Fibroblast of gingiva (primary cell): ENCODE results near the gene GPA33.

Experiments used
- DNase-seq: peaks from one replicate; pipeline ENCODE4 v3.0.0-alpha.2; 2011; ENCODE audit warnings: low read depth

The GPA33 gene

GRCh38 chr1:167090314-167090942 is at the start of gene GPA33:
Gene GPA33 (minus strand): TSS chr1:167090377. CDS start chr1:167090287, 90 bp downstream.
- no peak for DNase-seq

GRCh38 chr1:167138703-167139102 is 48.5 kb upstream of the GPA33 start:
- no peak for DNase-seq

GRCh38 chr1:167137793-167138510 is 47.8 kb upstream of the GPA33 start:
- no peak for DNase-seq

GRCh38 chr1:167137332-167137781 is 47.2 kb upstream of the GPA33 start:
- no peak for DNase-seq

- no peak for DNase-seq
These were observed 46.6 kb upstream of the GPA33 start for GRCh38 chr1:167136806-167137205.

- peak; percentile 86 for DNase-seq
These were observed 46.0 kb upstream of the GPA33 start for GRCh38 chr1:167136191-167136614.

GRCh38 chr1:167135281-167135840 is 45.2 kb upstream of the GPA33 start:
- DNase-seq = no peak

- DNase-seq = no peak
These were observed 42.3 kb upstream of the GPA33 start for GRCh38 chr1:167132301-167133010.

GRCh38 chr1:167130829-167131510 is 40.8 kb upstream of the GPA33 start:
- DNase-seq = no peak

GRCh38 chr1:167128261-167129227 is 38.4 kb upstream of the GPA33 start:
- DNase-seq = no peak

GRCh38 chr1:167127661-167128060 is 37.5 kb upstream of the GPA33 start:
- no peak for DNase-seq

GRCh38 chr1:167127236-167127635 is 37.1 kb upstream of the GPA33 start:
- DNase-seq = no peak

- no peak for DNase-seq
These were observed 36.6 kb upstream of the GPA33 start for GRCh38 chr1:167126811-167127210.

GRCh38 chr1:167126317-167126716 is 36.1 kb upstream of the GPA33 start:
- no peak for DNase-seq

GRCh38 chr1:167122568-167122967 is 32.4 kb upstream of the GPA33 start:
- no peak for DNase-seq

GRCh38 chr1:167122121-167122480 is 31.9 kb upstream of the GPA33 start:
- no peak for DNase-seq

GRCh38 chr1:167121375-167122120 is 31.4 kb upstream of the GPA33 start:
- DNase-seq = peak; percentile 6

- no peak for DNase-seq
These were observed 30.7 kb upstream of the GPA33 start for GRCh38 chr1:167120899-167121298.

- no peak for DNase-seq
These were observed 29.5 kb upstream of the GPA33 start for GRCh38 chr1:167119696-167120095.

- no peak for DNase-seq
These were observed 28.0 kb upstream of the GPA33 start for GRCh38 chr1:167118188-167118587.
